ENCODE data around the gene WDFY3. TPM values are rescaled to one million over a fixed set of nuclear protein-coding genes. Genes with fewer than 3 reads are reported as not detected.

WDFY3 gene
- total and polyA plus RNA-seq, 4 donors = 7.5 to 229 (median 75.8) TPM

GRCh38 chr4:84623661-84624060 lies 342.8 kb downstream of the WDFY3 start:
- ATAC-seq (ENCODE audit: insufficient read depth, low FRiP score) (no peak), DNase-seq (no peak)
- H3K9me3 ChIP-seq (ENCODE audit: control insufficient read depth in 4 of 4, insufficient read depth in 3 of 4, low read length in 3 of 4) = no peaks in the 10 kb centered on the region
- no peak overlapping the region for H3K4me3 ChIP-seq
- H3K27ac ChIP-seq (ENCODE audit: low read depth in 1 of 2, low read length in 1 of 2) = no peak overlapping the region
- no peaks in the 10 kb centered on the region for H3K36me3 ChIP-seq (ENCODE audit: control insufficient read depth in 4 of 4, insufficient read depth in 4 of 4, low read length in 4 of 4)
- 96% methylated on average over 11 of the region's 11 CpGs for WGBS, 2 donors
- H3K27me3 ChIP-seq (ENCODE audit: control insufficient read depth in 3 of 3, insufficient read depth in 3 of 3, low read length in 2 of 3) = no peaks in the 10 kb centered on the region
- H3K9ac ChIP-seq (ENCODE audit: insufficient read depth in 1 of 2, low read length in 2 of 2) = no peak overlapping the region
- no peak for TF ChIP-seq CTCF (IDR thresholded peaks at IDR 0.05; ENCODE audit: control extremely low read depth, extremely low read depth)
- no peaks in the 10 kb centered on the region for H3K4me1 ChIP-seq (ENCODE audit: control insufficient read depth in 5 of 5, insufficient read depth in 5 of 5, low read length in 5 of 5)

GRCh38 chr4:84622959-84623358 lies 343.5 kb downstream of the WDFY3 start:
- H3K9ac ChIP-seq (ENCODE audit: insufficient read depth in 1 of 2, low read length in 2 of 2) = no peak overlapping the region
- 70 to 73% methylated on average over 1 of the region's 1 CpG for WGBS, 2 donors
- no peak for TF ChIP-seq CTCF (IDR thresholded peaks at IDR 0.05; ENCODE audit: control extremely low read depth, extremely low read depth)
- H3K4me1 ChIP-seq (ENCODE audit: control insufficient read depth in 5 of 5, insufficient read depth in 5 of 5, low read length in 5 of 5) = no peaks in the 10 kb centered on the region
- no peak overlapping the region for H3K4me3 ChIP-seq
- H3K27ac ChIP-seq (ENCODE audit: low read depth in 1 of 2, low read length in 1 of 2) = no peak overlapping the region
- peaks cover 0 to 1% (median 0%) of the 10 kb centered on the region in 4 donors for H3K36me3 ChIP-seq (ENCODE audit: control insufficient read depth in 4 of 4, insufficient read depth in 4 of 4, low read length in 4 of 4)
- DNase-seq = no peak
- H3K9me3 ChIP-seq (ENCODE audit: control insufficient read depth in 4 of 4, insufficient read depth in 3 of 4, low read length in 3 of 4) = no peaks in the 10 kb centered on the region
- no peaks in the 10 kb centered on the region for H3K27me3 ChIP-seq (ENCODE audit: control insufficient read depth in 3 of 3, insufficient read depth in 3 of 3, low read length in 2 of 3)
- ATAC-seq (ENCODE audit: insufficient read depth, low FRiP score) = no peak

Small RNA genes within 50 kb of the gene (small RNA-seq; reads per million reads assigned to genes)
- gene RN7SL552P (ENCODE audit: low replicate concordance) (not detected), gene RNU6-469P (ENCODE audit: low replicate concordance) (not detected)
